ENCODE measurements around the gene ELMO2. TPM values are rescaled to one million over a fixed set of nuclear protein-coding genes. Genes with fewer than 3 reads are reported as not detected.

ELMO2 gene
- total RNA-seq, 1 donor from 2014 or later, result 35.0 TPM

- intact Hi-C loops (cut with DNase I), result no loop called here
- DNase-seq (ENCODE audit: low spot score), result no peak
These were observed 64.4 kb downstream of the ELMO2 start for GRCh38 chr20:46342010-46342378.

DNA sequence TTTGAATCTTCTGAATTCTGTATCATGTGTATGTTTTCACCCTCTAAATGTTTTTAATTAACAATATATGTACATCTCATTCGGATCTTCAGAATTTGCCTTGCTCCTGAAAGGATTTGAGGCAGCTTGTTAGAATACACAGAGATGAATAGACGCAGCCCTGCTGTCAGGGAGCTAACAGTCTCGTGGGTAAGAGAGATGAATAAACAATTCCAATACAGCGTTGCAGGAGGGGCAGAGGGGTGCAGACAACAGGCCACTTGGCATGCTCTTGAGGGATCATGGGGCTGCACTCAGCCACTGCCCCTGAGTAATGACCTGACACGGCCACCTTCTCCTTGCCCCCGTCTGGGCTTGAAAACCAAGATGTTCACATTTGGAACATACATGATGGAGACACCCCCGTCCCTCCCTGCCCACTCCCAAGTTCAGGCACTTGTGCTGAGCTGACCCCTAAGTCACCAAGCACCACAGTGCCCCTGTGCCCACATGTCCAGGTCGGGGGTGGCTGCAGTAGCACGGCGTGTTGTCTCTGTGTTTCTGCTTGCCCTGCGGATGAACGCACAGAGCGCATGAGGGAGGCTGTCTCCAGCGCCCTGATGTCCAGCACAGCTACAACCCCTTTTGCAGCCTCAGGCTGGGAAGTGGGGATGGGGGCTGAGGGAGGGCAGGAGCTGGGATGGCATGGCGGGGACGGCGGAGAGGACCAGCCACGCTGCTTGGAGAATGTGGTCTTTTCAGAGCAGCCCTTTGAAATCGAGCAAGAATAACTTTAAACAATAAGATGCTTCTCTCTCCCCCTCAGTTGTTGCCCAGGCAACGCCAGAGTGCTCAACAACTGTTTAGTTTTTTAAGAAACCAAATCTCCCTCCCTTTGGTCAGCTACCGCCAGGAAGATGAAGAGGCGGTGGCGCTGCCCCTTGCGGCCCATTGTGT is 65.1 kb downstream of the ELMO2 start:
- intact Hi-C loops (cut with DNase I), result no loop called here
- DNase-seq (ENCODE audit: low spot score), result no peak

- DNase-seq (ENCODE audit: low spot score), result no peak
- intact Hi-C loops (cut with DNase I), result no loop called here
These were observed 67.4 kb downstream of the ELMO2 start for GRCh38 chr20:46339037-46339436.

DNA sequence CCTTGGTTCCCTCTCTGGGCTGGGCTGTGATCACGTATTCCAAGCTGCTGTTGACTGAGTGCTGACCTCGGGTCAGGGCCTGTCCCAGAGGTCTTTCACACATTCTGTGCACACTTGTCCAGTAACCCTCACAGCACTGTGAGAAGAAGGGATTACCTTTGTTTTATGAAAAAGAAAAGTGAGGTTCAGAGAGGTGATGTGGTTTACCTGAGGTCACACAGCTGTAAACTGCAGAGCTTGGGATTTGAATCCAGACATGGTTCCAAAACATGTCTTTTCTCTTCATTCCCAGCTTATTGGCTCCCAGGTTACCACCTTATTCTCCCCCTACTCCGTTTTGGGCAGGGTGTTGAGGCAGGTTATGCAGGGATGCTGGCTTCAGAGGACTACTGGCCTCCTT is 69.7 kb downstream of the ELMO2 start:
- intact Hi-C loops (cut with DNase I), result no loop called here
- DNase-seq (ENCODE audit: low spot score), result no peak

DNA sequence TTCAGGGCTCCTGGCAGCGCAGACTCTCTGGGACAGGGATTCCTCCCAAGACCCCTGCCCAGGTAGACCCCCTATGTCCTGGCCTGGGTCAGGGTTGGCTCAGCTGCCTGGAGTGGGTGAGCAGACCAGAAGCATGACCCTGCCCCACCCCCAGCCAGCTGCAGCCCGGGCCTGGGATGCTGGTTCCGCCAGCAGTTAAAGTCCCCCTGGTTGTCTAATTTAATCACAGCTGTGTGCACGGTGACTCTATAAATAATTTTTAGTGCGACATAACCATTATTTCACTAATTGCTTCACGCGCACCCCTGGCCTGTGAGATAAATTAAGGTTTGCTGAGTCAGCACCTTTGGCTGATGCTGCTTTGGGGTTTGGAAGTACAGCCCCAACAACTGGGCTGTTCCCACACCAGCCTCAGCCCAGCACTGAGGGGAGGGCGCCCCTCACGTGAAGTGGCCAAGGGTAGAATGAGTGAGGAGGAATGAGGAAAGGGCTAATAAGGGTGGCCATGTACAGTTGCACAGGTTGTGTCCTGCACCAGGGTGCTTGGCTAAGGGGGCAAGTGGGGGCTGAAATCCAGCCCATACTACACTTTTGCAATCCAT is 72.0 kb downstream of the ELMO2 start:
- no peak for DNase-seq (ENCODE audit: low spot score)
- intact Hi-C loops (cut with DNase I), result no loop called here

GRCh38 chr20:46333161-46333991 is 73.0 kb downstream of the ELMO2 start:
- DNase-seq (ENCODE audit: low spot score), result no peak
- intact Hi-C loops (cut with DNase I), result no loop called here

GRCh38 chr20:46332373-46333160 is 73.8 kb downstream of the ELMO2 start:
- no peak for DNase-seq (ENCODE audit: low spot score)
- intact Hi-C loops (cut with DNase I), result no loop called here

- DNase-seq (ENCODE audit: low spot score), result no peak
- intact Hi-C loops (cut with DNase I), result no loop called here
These were observed 74.6 kb downstream of the ELMO2 start for GRCh38 chr20:46331611-46332361.

- no peak for DNase-seq (ENCODE audit: low spot score)
- intact Hi-C loops (cut with DNase I), result no loop called here
These were observed 75.5 kb downstream of the ELMO2 start for GRCh38 chr20:46330831-46331371.

DNA sequence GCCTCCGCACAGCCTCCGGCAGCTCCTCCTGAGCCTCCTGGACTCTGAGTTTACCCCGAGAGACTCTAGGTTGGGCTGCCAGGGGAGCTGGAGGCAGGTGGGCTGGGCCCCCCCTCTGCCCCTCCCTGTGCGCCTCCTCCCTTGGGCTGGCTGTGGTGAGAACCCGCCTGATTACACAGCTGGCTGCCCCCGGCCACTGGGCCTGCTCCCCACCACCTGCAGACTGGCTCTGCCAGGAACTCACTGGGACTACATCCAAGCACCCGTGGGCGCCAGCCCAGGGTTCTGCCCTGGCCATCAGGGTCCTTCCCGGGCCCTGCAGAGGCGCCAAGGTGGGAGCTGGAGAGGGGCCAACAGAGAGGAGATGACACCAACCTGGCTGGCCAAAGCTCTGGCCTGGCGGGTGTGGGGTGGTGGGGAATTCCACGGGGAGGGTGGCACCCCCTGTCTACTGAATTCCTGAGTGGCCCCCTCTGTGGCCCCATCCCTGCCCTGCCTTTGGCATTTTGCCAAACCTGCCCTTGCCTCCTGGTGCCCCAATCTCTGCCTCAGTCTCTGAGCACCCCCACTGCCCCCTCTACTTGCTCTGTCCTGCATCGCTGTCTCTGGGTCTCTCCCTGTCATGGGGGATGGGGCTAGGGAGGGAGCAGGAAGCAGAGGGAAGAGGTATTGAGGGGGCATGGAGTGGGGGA is 76.2 kb downstream of the ELMO2 start:
- DNase-seq (ENCODE audit: low spot score), result no peak
- intact Hi-C loops (cut with DNase I), result no loop called here

- intact Hi-C loops (cut with DNase I), result no loop called here
- DNase-seq (ENCODE audit: low spot score), result no peak
These were observed 78.1 kb downstream of the ELMO2 start for GRCh38 chr20:46328200-46328882.

GRCh38 chr20:46327557-46327956 is 78.9 kb downstream of the ELMO2 start:
- intact Hi-C loops (cut with DNase I), result no loop called here
- DNase-seq (ENCODE audit: low spot score), result no peak

DNA sequence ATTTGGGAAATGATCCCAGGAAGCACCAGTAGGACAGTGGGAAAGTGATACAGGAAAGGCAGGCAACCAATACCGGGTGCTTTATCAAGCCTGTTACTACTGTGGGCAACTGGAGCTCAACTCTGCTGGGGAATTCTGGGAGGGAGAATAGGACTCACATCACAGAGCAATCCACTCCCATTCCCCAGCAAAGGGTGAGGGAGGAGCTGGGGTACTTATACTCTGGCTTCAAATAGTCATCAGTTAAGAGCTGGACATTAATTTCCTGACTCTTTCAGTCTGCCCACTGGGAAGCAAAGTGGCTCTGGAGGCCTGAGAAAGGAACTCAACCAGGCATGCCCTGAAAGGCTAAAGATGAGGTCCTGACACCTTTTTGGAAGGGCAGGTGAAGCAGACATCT is 80.6 kb downstream of the ELMO2 start:
- DNase-seq (ENCODE audit: low spot score), result no peak
- intact Hi-C loops (cut with DNase I), result no loop called here

DNA sequence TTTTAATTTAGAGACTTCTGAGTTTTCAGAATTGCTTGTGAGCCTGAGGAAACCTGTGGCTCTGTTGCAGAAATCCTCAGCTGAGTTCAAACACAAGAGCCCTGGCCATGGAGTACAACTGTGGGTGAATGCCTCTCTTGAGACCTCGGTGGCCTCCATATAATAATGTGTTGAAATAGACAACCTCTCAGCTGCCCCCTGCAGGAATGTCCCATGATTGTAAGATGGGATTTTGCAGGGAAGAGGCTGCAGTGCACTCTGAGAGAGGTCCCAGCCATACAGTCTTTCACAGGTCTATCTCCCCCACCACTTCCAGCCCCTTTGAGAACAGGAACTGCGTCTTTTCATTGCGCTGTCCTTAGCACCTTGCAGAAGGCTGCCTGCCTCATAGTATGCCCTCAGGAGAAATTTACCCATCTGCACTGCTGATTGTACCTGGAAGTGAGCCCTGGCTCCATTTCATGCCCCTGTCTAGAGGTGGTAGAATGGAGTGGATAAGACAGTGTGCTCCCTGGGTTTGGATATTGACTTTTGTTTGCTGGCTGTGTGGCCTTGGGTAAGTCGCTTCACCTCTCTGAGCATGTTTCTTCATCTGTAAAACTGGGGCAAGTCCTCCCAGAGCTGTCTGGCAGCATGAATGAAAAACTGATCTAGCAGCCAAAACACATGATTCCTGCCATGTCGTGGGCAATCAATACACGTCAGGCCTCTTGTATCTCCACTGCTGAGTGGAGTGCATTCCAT is 81.3 kb downstream of the ELMO2 start:
- intact Hi-C loops (cut with DNase I), result no loop called here
- DNase-seq (ENCODE audit: low spot score), result no peak

GRCh38 chr20:46324379-46324778 is 82.0 kb downstream of the ELMO2 start:
- intact Hi-C loops (cut with DNase I), result no loop called here
- DNase-seq (ENCODE audit: low spot score), result no peak

DNA sequence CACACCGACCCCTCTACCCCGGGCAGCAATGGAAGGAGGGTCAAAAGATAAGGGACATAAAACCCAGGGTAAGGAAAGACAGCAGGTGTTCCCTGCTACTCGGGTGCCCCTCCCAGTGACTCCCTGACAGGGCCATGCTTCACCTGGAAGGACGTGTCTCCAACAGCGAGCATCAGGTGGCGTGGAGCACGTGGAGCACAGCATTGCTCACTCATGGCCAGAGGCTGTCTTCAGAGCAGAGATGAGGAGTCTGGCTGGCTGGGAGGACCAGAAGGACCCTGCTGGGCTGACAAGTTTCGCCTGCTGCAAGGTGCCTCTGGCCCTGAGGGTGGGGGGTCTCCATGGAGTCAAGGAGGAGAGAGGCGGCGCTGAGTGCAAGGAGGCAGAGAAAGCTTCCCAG is 82.9 kb downstream of the ELMO2 start:
- no peak for DNase-seq (ENCODE audit: low spot score)
- intact Hi-C loops (cut with DNase I), result no loop called here

GRCh38 chr20:46322641-46323040 is 83.8 kb downstream of the ELMO2 start:
- no peak for DNase-seq (ENCODE audit: low spot score)
- intact Hi-C loops (cut with DNase I), result no loop called here
